ENCODE measurements around the gene CCDC116.
"Not testable (repeated sequence)": the region's sequence is repeated elsewhere in the genome, so short reads cannot be mapped to it uniquely, and the experiment has no call there.

CCDC116 gene

DNA sequence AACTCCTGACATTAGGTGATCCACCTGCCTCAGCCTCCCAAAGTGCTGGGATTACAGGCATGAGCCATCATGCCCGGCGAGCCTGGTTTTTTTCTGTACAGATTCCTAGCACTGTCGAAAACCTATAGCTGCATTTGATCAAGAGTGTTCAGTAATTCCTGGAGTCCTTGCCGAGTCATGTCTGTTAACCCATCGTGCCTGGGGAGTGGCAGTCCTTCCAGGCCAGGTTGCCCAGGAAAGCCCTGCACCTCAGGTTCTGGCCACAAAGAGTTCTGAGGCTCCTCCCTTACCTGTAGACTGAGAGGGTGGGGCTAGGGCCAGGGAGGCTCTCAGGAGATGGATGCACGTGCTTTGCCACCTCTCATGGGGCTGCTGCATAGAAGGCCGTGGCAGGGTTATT is 19.7 kb upstream of the CCDC116 start:
- Histone ChIP-seq H3K9me3 (ENCODE audit: control insufficient read depth in 1 of 2, low read length in 2 of 2) (no peaks in the 10 kb centered on the region), H3K27me3 (ENCODE audit: low read depth, low read length) (no peaks in the 10 kb centered on the region), H3K36me3 (ENCODE audit: control insufficient read depth in 1 of 2, insufficient read depth in 2 of 2, low read length in 2 of 2) (peaks cover 28 to 35% of the 10 kb centered on the region in 2 donors), H3K4me1 (ENCODE audit: control insufficient read depth in 1 of 2, insufficient read depth in 2 of 2, low read length in 2 of 2) (no peaks in the 10 kb centered on the region), H3K4me3 (ENCODE audit: low read depth in 1 of 2, low read length in 2 of 2) (no peak overlapping the region), H3K27ac (ENCODE audit: low read length) (no peak overlapping the region)

DNA sequence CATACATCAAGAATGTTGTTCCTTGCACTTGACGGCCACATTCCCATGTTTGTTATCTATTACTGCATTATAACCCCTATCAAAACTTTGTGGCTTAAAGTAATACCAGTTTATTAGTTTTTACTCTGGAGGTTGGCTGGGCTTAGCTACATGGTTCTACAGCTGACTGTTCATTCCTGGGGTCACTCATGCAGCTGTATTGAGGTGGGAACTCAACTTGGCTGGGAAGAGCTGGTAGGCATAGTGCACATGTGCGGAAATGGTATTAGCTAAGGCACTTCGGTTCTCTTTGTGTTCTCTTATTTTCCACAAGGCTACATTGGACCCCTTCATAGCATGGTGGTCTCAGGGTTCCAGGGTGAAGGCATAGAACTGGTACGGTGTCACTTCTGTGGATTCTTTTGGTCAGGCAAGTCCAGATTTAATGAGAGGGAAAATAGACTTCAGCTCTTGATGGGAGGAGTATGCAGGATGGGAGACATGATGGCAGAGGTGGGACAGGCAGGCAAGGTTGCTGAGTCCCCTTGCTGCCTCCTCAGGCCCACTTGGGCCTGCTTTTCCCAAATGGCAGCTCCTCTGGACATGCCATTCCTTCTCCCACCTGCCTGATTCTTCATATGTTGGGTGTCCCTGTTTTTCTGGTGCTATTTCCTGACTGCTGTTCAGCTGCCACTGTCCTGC is 18.9 kb upstream of the CCDC116 start:
- Histone ChIP-seq H3K36me3 (ENCODE audit: control insufficient read depth in 1 of 2, insufficient read depth in 2 of 2, low read length in 2 of 2) (peaks cover 28 to 35% of the 10 kb centered on the region in 2 donors), H3K27me3 (ENCODE audit: low read depth, low read length) (no peaks in the 10 kb centered on the region), H3K4me1 (ENCODE audit: control insufficient read depth in 1 of 2, insufficient read depth in 2 of 2, low read length in 2 of 2) (no peaks in the 10 kb centered on the region), H3K4me3 (ENCODE audit: low read depth in 1 of 2, low read length in 2 of 2) (no peak overlapping the region), H3K27ac (ENCODE audit: low read length) (no peak overlapping the region), H3K9me3 (ENCODE audit: control insufficient read depth in 1 of 2, low read length in 2 of 2) (no peaks in the 10 kb centered on the region)

DNA sequence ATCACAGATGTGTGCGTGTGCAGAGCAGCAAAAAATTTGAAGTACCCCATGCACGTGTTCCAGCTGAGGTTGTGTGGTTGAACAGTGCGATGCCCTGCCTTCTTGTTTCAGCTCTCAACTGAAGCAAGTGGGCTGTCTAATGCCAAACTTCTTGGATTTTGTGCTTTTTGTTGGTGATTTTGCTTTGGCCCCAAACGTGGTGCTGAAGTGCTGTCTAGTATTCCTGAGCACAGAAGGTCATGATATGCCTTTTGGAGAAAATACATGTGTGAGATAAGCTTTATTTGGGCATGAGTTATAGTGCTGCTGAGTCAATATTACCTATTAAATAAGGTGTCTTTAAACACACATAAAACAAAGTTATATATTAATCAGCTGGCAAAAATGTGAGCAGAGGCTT is 16.8 kb upstream of the CCDC116 start:
- Histone ChIP-seq H3K27ac (ENCODE audit: low read length) (no peak overlapping the region), H3K4me3 (ENCODE audit: low read depth in 1 of 2, low read length in 2 of 2) (no peak overlapping the region), H3K27me3 (ENCODE audit: low read depth, low read length) (no peaks in the 10 kb centered on the region), H3K4me1 (ENCODE audit: control insufficient read depth in 1 of 2, insufficient read depth in 2 of 2, low read length in 2 of 2) (no peaks in the 10 kb centered on the region), H3K36me3 (ENCODE audit: control insufficient read depth in 1 of 2, insufficient read depth in 2 of 2, low read length in 2 of 2) (peaks cover 25 to 35% of the 10 kb centered on the region in 2 donors), H3K9me3 (ENCODE audit: control insufficient read depth in 1 of 2, low read length in 2 of 2) (no peaks in the 10 kb centered on the region)

DNA sequence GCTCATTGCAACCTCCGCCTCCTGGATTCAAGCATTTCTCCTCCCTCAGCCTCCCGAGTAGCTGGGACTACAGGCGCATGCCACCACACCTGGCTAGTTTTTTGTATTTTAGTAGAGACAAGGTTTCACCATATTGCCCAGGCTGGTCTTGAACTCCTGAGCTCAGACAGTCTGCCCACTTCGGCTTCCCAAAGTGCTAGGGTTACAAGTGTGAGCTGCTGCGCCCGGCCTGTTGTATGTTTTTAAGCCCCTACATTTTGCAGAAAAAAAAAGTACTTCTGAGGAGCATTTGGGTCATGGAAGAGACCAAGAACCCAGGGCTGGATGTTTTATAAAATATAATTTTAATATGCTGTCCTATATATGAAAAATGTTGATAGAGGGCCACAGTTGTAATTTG is 15.2 kb upstream of the CCDC116 start:
- not testable (repeated sequence) for H3K9me3 ChIP-seq (ENCODE audit: control insufficient read depth in 1 of 2, low read length in 2 of 2)
- peaks cover 11 to 22% of the 10 kb centered on the region in 2 donors for H3K36me3 ChIP-seq (ENCODE audit: control insufficient read depth in 1 of 2, insufficient read depth in 2 of 2, low read length in 2 of 2)

DNA sequence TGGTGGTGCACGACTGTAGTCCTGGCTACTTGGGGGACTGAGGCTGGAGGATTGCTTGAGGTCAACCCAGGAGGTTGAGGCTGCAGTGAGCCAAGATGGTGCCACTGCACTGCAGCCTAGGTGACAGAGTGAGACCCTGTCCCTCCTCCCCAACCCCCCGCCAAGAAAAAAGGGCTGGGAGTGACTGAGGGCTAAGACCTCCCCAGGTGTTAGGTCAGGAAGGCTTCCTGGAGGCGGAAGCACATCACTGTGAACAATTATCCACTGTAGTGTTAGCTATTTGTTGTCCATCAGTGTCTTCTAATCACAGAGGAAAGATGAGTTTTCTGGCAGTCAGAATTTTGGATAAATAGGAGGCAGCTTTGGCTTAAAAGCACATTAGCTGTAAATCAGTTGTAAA is 11.5 kb upstream of the CCDC116 start:
- no peaks in the 10 kb centered on the region for H3K27me3 ChIP-seq (ENCODE audit: low read depth, low read length)
- no peaks in the 10 kb centered on the region for H3K9me3 ChIP-seq (ENCODE audit: control insufficient read depth in 1 of 2, low read length in 2 of 2)
- peaks cover 0 to 6% of the 10 kb centered on the region in 2 donors for H3K4me1 ChIP-seq (ENCODE audit: control insufficient read depth in 1 of 2, insufficient read depth in 2 of 2, low read length in 2 of 2)
- H3K4me3 ChIP-seq (ENCODE audit: low read depth in 1 of 2, low read length in 2 of 2): no peak overlapping the region
- H3K27ac ChIP-seq (ENCODE audit: low read length): no peak overlapping the region
- H3K36me3 ChIP-seq (ENCODE audit: control insufficient read depth in 1 of 2, insufficient read depth in 2 of 2, low read length in 2 of 2): peaks cover 5% of the 10 kb centered on the region in 2 donors

More for the DNA sequence above, 15.2 kb upstream of the CCDC116 start:
- not testable (repeated sequence) for H3K27ac ChIP-seq (ENCODE audit: low read length); H3K4me1 ChIP-seq (ENCODE audit: control insufficient read depth in 1 of 2, insufficient read depth in 2 of 2, low read length in 2 of 2); H3K4me3 ChIP-seq (ENCODE audit: low read depth in 1 of 2, low read length in 2 of 2); H3K27me3 ChIP-seq (ENCODE audit: low read depth, low read length)

DNA sequence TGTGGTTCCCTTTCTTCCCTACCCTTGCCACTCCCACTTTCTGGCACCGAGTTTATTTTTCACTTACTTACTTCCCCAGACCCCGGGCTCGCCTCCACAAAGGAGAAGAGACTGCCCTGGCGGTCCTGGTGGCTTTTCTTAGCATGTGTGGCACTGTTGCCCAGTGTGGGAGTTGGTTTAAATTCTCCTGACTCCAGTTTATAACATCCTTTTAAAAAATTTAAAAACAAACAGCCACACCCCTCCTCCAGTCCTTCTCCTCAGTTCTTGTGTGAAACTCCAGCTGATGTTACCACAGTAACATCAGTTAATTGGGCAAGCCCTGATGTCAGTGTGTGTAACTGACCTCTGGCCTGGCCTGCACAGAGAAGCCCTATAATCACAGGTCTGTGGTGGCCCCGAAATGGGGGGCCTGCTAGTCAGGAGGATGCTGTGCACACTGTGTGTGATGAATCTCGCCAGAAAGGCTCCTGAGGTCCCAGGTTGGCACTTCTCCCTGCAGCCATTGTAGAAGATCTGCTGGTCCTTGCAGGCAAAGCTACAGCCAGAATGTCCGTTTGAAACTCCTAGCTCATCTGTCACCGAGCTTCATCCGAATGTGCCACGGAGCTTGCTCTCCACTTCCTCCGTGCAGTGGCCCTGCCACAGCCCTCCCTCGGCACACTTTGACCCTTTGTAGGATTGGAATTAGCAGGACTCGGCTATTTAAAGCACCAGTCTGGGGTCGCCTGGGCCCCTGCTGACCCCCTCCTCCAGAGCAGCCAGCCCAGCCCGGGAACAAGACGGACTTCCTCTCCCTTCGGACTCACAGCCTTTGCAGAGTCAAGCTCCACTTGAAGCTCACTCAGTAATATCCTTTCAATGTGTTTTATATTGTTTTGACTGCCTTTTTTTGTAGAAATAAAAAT is 10.3 kb upstream of the CCDC116 start:
- H3K4me3 ChIP-seq (ENCODE audit: low read depth in 1 of 2, low read length in 2 of 2): no peak overlapping the region
- H3K36me3 ChIP-seq (ENCODE audit: control insufficient read depth in 1 of 2, insufficient read depth in 2 of 2, low read length in 2 of 2): peaks cover 5% of the 10 kb centered on the region in 2 donors
- no peaks in the 10 kb centered on the region for H3K27me3 ChIP-seq (ENCODE audit: low read depth, low read length)
- no peak overlapping the region for H3K27ac ChIP-seq (ENCODE audit: low read length)
- H3K9me3 ChIP-seq (ENCODE audit: control insufficient read depth in 1 of 2, low read length in 2 of 2): no peaks in the 10 kb centered on the region
- H3K4me1 ChIP-seq (ENCODE audit: control insufficient read depth in 1 of 2, insufficient read depth in 2 of 2, low read length in 2 of 2): peaks cover 0 to 6% of the 10 kb centered on the region in 2 donors

DNA sequence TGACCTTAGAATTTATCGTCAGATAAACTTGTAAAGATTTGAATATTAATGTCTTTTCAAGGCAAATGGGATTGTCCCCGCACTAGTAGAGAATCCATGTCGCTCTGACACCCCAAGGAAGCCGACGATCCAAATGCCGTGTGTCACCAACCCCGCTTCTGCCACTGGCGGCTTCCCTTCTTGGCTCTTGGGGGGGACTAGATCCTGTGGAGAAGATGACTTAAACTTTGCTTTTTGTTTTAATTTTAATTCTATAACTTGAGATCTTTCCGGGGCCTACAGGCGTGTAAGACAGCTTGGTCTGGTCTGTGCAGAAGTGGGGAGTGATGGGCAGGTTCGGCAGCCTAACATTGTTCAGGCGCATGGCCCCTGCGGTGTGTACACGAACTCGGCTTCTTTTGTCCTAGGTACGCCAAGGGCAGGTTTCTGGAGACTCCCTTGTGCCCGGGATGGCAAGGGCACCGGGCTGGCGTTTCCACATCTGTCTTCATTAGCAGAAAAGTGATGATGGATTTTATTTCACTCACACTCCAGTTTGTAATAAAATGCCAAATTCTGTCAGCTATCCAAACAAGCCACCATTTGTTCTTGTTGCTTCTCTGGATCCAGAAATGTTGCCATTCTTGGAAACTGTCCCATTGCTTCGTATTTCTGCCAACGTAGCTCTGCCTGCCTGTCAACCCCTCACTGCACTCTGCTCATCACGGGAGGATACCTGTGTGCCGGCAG is 9.5 kb upstream of the CCDC116 start:
- Histone ChIP-seq H3K27me3 (ENCODE audit: low read depth, low read length) (no peaks in the 10 kb centered on the region), H3K27ac (ENCODE audit: low read length) (no peak overlapping the region), H3K36me3 (ENCODE audit: control insufficient read depth in 1 of 2, insufficient read depth in 2 of 2, low read length in 2 of 2) (peaks cover 5% of the 10 kb centered on the region in 2 donors), H3K4me1 (ENCODE audit: control insufficient read depth in 1 of 2, insufficient read depth in 2 of 2, low read length in 2 of 2) (peaks cover 0 to 6% of the 10 kb centered on the region in 2 donors), H3K9me3 (ENCODE audit: control insufficient read depth in 1 of 2, low read length in 2 of 2) (no peaks in the 10 kb centered on the region), H3K4me3 (ENCODE audit: low read depth in 1 of 2, low read length in 2 of 2) (no peak overlapping the region)

DNA sequence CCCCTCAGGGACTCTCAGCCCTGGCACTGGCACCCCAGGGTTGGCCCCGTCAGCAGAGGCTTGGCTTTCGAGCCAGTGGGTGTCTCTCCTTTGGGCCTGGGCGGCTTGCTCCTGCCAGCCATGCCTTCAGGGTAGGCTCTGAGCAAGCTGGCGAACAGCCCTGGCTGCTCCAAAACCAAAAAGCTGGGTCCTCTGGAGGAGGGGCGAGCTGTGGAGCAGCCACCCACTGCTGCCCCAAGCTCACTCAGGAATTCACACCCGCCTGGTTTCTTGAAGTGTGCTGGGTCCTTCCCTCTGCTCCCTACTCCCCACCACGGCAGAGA is 9.0 kb upstream of the CCDC116 start:
- Histone ChIP-seq H3K27me3 (ENCODE audit: low read depth, low read length) (no peaks in the 10 kb centered on the region), H3K9me3 (ENCODE audit: control insufficient read depth in 1 of 2, low read length in 2 of 2) (no peaks in the 10 kb centered on the region), H3K4me3 (ENCODE audit: low read depth in 1 of 2, low read length in 2 of 2) (no peak overlapping the region), H3K27ac (ENCODE audit: low read length) (no peak overlapping the region), H3K4me1 (ENCODE audit: control insufficient read depth in 1 of 2, insufficient read depth in 2 of 2, low read length in 2 of 2) (peaks cover 0 to 6% of the 10 kb centered on the region in 2 donors), H3K36me3 (ENCODE audit: control insufficient read depth in 1 of 2, insufficient read depth in 2 of 2, low read length in 2 of 2) (peaks cover 5% of the 10 kb centered on the region in 2 donors)

DNA sequence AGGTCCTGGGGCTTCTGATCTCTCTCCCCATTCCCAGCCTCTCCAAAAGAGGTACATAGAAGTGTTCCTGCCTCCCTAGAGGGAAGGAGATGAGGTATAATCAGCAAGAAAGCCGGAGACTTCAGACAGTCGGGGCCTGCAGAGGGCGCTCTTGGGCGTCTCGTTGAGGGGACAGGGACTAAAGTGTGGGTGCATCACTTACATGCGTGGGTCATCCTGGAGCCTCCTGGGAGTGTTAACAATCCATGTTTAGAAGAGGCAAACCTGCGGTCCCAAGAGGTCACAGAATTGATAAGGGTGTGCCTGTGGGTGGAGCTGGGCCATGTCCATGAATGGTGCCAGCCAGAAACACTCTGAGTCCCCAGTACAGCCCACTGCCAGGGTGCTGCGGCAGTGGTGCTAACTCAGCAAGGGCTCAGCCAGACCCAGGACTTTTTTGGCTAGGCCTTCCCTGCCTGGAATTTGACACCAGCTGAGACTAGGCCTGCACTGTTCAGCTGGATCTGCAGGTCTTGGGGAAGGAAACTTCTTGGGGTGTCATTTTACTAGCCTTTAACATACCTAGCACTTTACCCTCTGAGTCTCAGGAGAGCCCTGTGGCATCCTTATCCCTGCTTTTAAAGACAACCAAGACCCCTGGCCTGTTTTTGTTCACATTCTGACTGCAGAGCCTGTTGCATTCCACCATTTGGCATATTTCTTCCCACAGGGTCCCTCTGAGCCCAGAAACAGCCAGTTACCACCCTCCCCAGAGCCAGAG is 8.3 kb upstream of the CCDC116 start:
- no peak overlapping the region for H3K27ac ChIP-seq (ENCODE audit: low read length)
- H3K4me3 ChIP-seq (ENCODE audit: low read depth in 1 of 2, low read length in 2 of 2): no peak overlapping the region
- H3K36me3 ChIP-seq (ENCODE audit: control insufficient read depth in 1 of 2, insufficient read depth in 2 of 2, low read length in 2 of 2): peaks cover 5% of the 10 kb centered on the region in 2 donors
- no peaks in the 10 kb centered on the region for H3K27me3 ChIP-seq (ENCODE audit: low read depth, low read length)
- peaks cover 0 to 11% of the 10 kb centered on the region in 2 donors for H3K4me1 ChIP-seq (ENCODE audit: control insufficient read depth in 1 of 2, insufficient read depth in 2 of 2, low read length in 2 of 2)
- no peaks in the 10 kb centered on the region for H3K9me3 ChIP-seq (ENCODE audit: control insufficient read depth in 1 of 2, low read length in 2 of 2)

DNA sequence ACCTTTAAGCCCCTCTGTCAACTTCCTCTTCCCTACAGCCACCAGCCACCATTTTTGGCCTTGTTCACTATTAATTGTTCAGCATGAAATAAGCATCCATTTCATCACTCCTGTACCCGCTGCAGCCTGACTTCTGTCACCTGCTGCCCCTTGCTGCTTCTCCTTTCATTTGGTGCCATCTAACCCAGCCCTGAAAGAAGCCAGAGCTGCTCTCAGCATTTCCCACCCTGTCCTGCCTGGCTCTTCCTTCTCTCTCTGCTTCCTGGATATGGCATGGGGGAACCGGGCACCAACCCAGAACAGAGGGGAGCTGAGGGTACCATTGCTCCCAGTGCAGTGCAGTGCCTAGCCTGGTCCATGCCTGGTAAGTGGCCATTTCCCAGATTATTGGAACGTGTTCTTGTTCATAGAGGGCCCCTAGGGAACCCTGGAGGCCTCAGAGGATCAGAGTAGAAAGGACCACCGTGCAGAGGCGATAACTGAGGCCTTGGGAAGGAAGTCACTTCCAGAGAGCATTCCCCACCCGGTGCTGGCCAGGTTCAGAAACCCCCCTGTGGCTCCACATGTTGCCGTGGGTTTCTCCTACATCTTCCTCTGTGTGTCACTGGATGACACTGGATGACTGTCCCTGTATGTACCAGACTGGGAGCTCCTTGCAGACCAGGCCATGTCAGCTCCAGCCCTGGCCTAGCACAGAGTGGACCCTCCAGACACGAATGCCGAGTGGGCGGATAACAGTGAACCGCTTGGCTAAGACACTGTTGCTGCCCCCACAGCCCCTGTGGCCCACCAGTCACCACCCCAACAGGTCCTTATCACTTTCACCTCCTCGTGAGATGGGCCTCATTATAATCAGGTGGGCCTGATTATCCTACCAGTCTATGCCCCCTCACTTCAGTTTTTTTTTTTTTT is 7.4 kb upstream of the CCDC116 start:
- H3K27ac ChIP-seq (ENCODE audit: low read length): no peak overlapping the region
- H3K27me3 ChIP-seq (ENCODE audit: low read depth, low read length): no peaks in the 10 kb centered on the region
- peaks cover 5% of the 10 kb centered on the region in 2 donors for H3K36me3 ChIP-seq (ENCODE audit: control insufficient read depth in 1 of 2, insufficient read depth in 2 of 2, low read length in 2 of 2)
- peaks cover 0 to 15% of the 10 kb centered on the region in 2 donors for H3K4me1 ChIP-seq (ENCODE audit: control insufficient read depth in 1 of 2, insufficient read depth in 2 of 2, low read length in 2 of 2)
- H3K9me3 ChIP-seq (ENCODE audit: control insufficient read depth in 1 of 2, low read length in 2 of 2): no peaks in the 10 kb centered on the region
- no peak overlapping the region for H3K4me3 ChIP-seq (ENCODE audit: low read depth in 1 of 2, low read length in 2 of 2)

All from muscle layer of duodenum (tissue), 2 donors.